ENCODE measurements around the gene DNAH17. TPM values are rescaled to one million over a fixed set of nuclear protein-coding genes. Genes with fewer than 3 reads are reported as not detected.

DNAH17 gene
- total and polyA plus RNA-seq, 7 donors: 0.04 to 3.5 (median 0.08) TPM

- H3K36me3 ChIP-seq (ENCODE audit: insufficient read depth in 1 of 2, low read depth in 1 of 2): no peaks in the 10 kb centered on the region
- H3K27me3 ChIP-seq (ENCODE audit: insufficient read depth in 3 of 3, low read length in 2 of 3): peaks cover 0 to 24% (median 3%) of the 10 kb centered on the region in 3 donors
- H3K27ac ChIP-seq: no peak overlapping the region
- H3K4me1 ChIP-seq: no peaks in the 10 kb centered on the region
- WGBS, 3 donors: 55 to 66% (median 59%) methylated on average over 18 of the region's 18 CpGs
- no peak overlapping the region for H3K4me3 ChIP-seq
- H3K9me3 ChIP-seq: no peaks in the 10 kb centered on the region
- DNase-seq: no peak
- TF ChIP-seq CTCF (IDR thresholded peaks at IDR 0.05): no peak
- intact Hi-C loops (cut with DNase I): no loop called here
- no peak for ATAC-seq
These were observed 102.5 kb downstream of the DNAH17 start for GRCh38 chr17:78474614-78475146.

- no peak for ATAC-seq
- no peaks in the 10 kb centered on the region for H3K36me3 ChIP-seq (ENCODE audit: insufficient read depth in 1 of 2, low read depth in 1 of 2)
- H3K9me3 ChIP-seq: no peaks in the 10 kb centered on the region
- intact Hi-C loops (cut with DNase I): no loop called here
- 73 to 79% (median 75%) methylated on average over 12 of the region's 12 CpGs for WGBS, 3 donors
- no peak overlapping the region for H3K4me3 ChIP-seq
- no peak overlapping the region for H3K27ac ChIP-seq
- no peak for DNase-seq
- no peaks in the 10 kb centered on the region for H3K4me1 ChIP-seq
- H3K27me3 ChIP-seq (ENCODE audit: insufficient read depth in 3 of 3, low read length in 2 of 3): peaks cover 0 to 24% (median 3%) of the 10 kb centered on the region in 3 donors
- TF ChIP-seq CTCF (IDR thresholded peaks at IDR 0.05): no peak
These were observed 103.1 kb downstream of the DNAH17 start for GRCh38 chr17:78473951-78474613.

- Histone ChIP-seq H3K4me3 (no peak overlapping the region), H3K36me3 (ENCODE audit: insufficient read depth in 1 of 2, low read depth in 1 of 2) (no peaks in the 10 kb centered on the region), H3K9me3 (no peaks in the 10 kb centered on the region), H3K27me3 (ENCODE audit: insufficient read depth in 3 of 3, low read length in 2 of 3) (peaks cover 0 to 24% (median 3%) of the 10 kb centered on the region in 3 donors), H3K4me1 (no peaks in the 10 kb centered on the region), H3K27ac (no peak overlapping the region)
- no peak for ATAC-seq
- 69 to 71% (median 70%) methylated on average over 22 to 29 of the region's 29 CpGs for WGBS, 3 donors
- intact Hi-C loops (cut with DNase I): no loop called here
- no peak for DNase-seq
- TF ChIP-seq CTCF (IDR thresholded peaks at IDR 0.05): no peak
These were observed 104.9 kb downstream of the DNAH17 start for GRCh38 chr17:78472035-78472905.

GRCh38 chr17:78471635-78472034 lies 105.6 kb downstream of the DNAH17 start:
- Histone ChIP-seq H3K4me3 (no peak overlapping the region), H3K36me3 (ENCODE audit: insufficient read depth in 1 of 2, low read depth in 1 of 2) (no peaks in the 10 kb centered on the region), H3K27ac (no peak overlapping the region), H3K27me3 (ENCODE audit: insufficient read depth in 3 of 3, low read length in 2 of 3) (peaks cover 0 to 24% (median 4%) of the 10 kb centered on the region in 3 donors), H3K4me1 (no peaks in the 10 kb centered on the region), H3K9me3 (no peaks in the 10 kb centered on the region)
- ATAC-seq: no peak
- 87 to 90% (median 89%) methylated on average over 12 of the region's 12 CpGs for WGBS, 3 donors
- intact Hi-C loops (cut with DNase I): no loop called here
- TF ChIP-seq CTCF (IDR thresholded peaks at IDR 0.05): no peak
- DNase-seq: no peak

Measured in psoas muscle (tissue), 8 donors.